Nucleus accumbens (tissue), 56 donors: ENCODE measurements around the gene OR12D3.
"Not testable (repeated sequence)": the region's sequence is repeated elsewhere in the genome, so short reads cannot be mapped to it uniquely, and the experiment has no call there.

Source experiments
- DNase-seq, 56 donors: peaks; one replicate each; lab custom pipeline; 2025; lab: John Stamatoyannopoulos, UW

OR12D3 gene

GRCh38 chr6:29375191-29375590, at the start of gene OR12D3:
Gene OR12D3 (minus strand): TSS chr6:29375291. CDS start chr6:29375287, 4 bp downstream.
- DNase-seq: no peak

- DNase-seq: no peak
Observed at GRCh38 chr6:29424575-29424974, 49.5 kb upstream of the OR12D3 start.

GRCh38 chr6:29424168-29424567, 49.1 kb upstream of the OR12D3 start:
- DNase-seq: no peak

GRCh38 chr6:29419516-29419915, 44.4 kb upstream of the OR12D3 start:
- no peak for DNase-seq

GRCh38 chr6:29414588-29414987, 39.5 kb upstream of the OR12D3 start, which contains the start of gene OR12D1:
Gene OR12D1 (plus strand): TSS chr6:29414928.
- DNase-seq: no peak

- no peak for DNase-seq
Observed at GRCh38 chr6:29403801-29404200, 28.7 kb upstream of the OR12D3 start.

GRCh38 chr6:29399525-29399924, 24.4 kb upstream of the OR12D3 start:
- no peak for DNase-seq

- no peak for DNase-seq
Observed at GRCh38 chr6:29395331-29395730, 20.2 kb upstream of the OR12D3 start, which contains the start of gene OR12D2. Gene OR12D2 (plus strand): TSS chr6:29395631. CDS start chr6:29396700, 1,069 bp downstream.

GRCh38 chr6:29388533-29388932, 13.4 kb upstream of the OR12D3 start:
- DNase-seq: no peak

- DNase-seq: no peak
Observed at GRCh38 chr6:29376003-29376402, 912 bp upstream of the OR12D3 start.

GRCh38 chr6:29368765-29369164, 6.3 kb downstream of the OR12D3 start, which contains the start of gene OR5V1:
Gene OR5V1 (minus strand): TSS chr6:29368865. CDS start chr6:29356195, 12,670 bp downstream.
- DNase-seq: no peak

- no peak for DNase-seq
Observed at GRCh38 chr6:29355603-29356002, 19.5 kb downstream of the OR12D3 start.

- DNase-seq: no peak
Observed at GRCh38 chr6:29354980-29355379, 20.1 kb downstream of the OR12D3 start.

- DNase-seq: not testable (repeated sequence)
Observed at GRCh38 chr6:29349348-29349747, 25.7 kb downstream of the OR12D3 start.

- DNase-seq: no peak
Observed at GRCh38 chr6:29345380-29345779, 29.7 kb downstream of the OR12D3 start.

- no peak for DNase-seq
Observed at GRCh38 chr6:29336269-29336668, 38.8 kb downstream of the OR12D3 start.

GRCh38 chr6:29332676-29333075, 42.4 kb downstream of the OR12D3 start:
- DNase-seq: no peak

GRCh38 chr6:29325777-29326176, 49.3 kb downstream of the OR12D3 start:
- no peak for DNase-seq
